NCI-H2107 (cell line): Measurements from ENCODE around the gene RIPK4.
"Not testable (repeated sequence)": the region's sequence is repeated elsewhere in the genome, so short reads cannot be mapped to it uniquely, and the experiment has no call there.

Experiments used
- DNase-seq: peaks from one replicate; lab custom pipeline; 2025; lab: John Stamatoyannopoulos, UW

RIPK4 gene

GRCh38 chr21:41714299-41714865, 52.5 kb downstream of the RIPK4 start:
- DNase-seq: not testable (repeated sequence)

GRCh38 chr21:41713495-41714281, 53.2 kb downstream of the RIPK4 start:
- no peak for DNase-seq

- no peak for DNase-seq
Observed at GRCh38 chr21:41712730-41713129, 54.1 kb downstream of the RIPK4 start.

- no peak for DNase-seq
Observed at GRCh38 chr21:41712201-41712600, 54.7 kb downstream of the RIPK4 start.

GRCh38 chr21:41711416-41712007, 55.3 kb downstream of the RIPK4 start:
- no peak for DNase-seq

- DNase-seq: no peak
Observed at GRCh38 chr21:41710823-41711160, 56.1 kb downstream of the RIPK4 start.

GRCh38 chr21:41709965-41710822, 56.7 kb downstream of the RIPK4 start:
- no peak for DNase-seq

- DNase-seq: no peak
Observed at GRCh38 chr21:41709166-41709565, 57.7 kb downstream of the RIPK4 start.

GRCh38 chr21:41707960-41708330, 58.9 kb downstream of the RIPK4 start:
- DNase-seq: no peak

GRCh38 chr21:41707231-41707959, 59.5 kb downstream of the RIPK4 start:
- DNase-seq: peak; percentile 22

- no peak for DNase-seq
Observed at GRCh38 chr21:41706678-41707077, 60.2 kb downstream of the RIPK4 start.

- DNase-seq: no peak
Observed at GRCh38 chr21:41706263-41706639, 60.6 kb downstream of the RIPK4 start.

GRCh38 chr21:41705546-41706262, 61.1 kb downstream of the RIPK4 start:
- no peak for DNase-seq

- no peak for DNase-seq
Observed at GRCh38 chr21:41703857-41704501, 62.9 kb downstream of the RIPK4 start.

GRCh38 chr21:41701749-41702148, 65.1 kb downstream of the RIPK4 start:
- no peak for DNase-seq

GRCh38 chr21:41699311-41699710, 67.5 kb downstream of the RIPK4 start:
- no peak for DNase-seq

GRCh38 chr21:41698071-41698470, 68.8 kb downstream of the RIPK4 start:
- no peak for DNase-seq

- no peak for DNase-seq
Observed at GRCh38 chr21:41695513-41695912, 71.3 kb downstream of the RIPK4 start.

GRCh38 chr21:41694042-41694441, 72.8 kb downstream of the RIPK4 start:
- DNase-seq: not testable (repeated sequence)

GRCh38 chr21:41692185-41692565, 74.7 kb downstream of the RIPK4 start:
- no peak for DNase-seq
